SK-N-SH treated with all-trans-retinoic acid at 6 μM for 48 hours (cell line): ENCODE measurements around the gene MVK.

Experiments
- ARNTL ChIP-seq: fragments of 450-650 bp; formaldehyde crosslinking; IDR thresholded peaks from 2 replicates; pipeline ENCODE4 v1.5.0; 2020; ENCODE audit warnings: low read depth, mild to moderate bottlenecking, moderate library complexity, borderline replicate concordance
- BACH2 ChIP-seq: fragments of 250-450 bp; sonication (Bioruptor Pico); IDR thresholded peaks from 2 replicates; pipeline ENCODE4 v1.9.0; 2021; ENCODE audit warnings: mild to moderate bottlenecking, borderline replicate concordance
- CSDC2 ChIP-seq: fragments of 250-450 bp; sonication (Bioruptor Pico); IDR thresholded peaks from 2 replicates; pipeline ENCODE4 v1.5.0; 2020; ENCODE audit warnings: mild to moderate bottlenecking, moderate library complexity
- OSR1 ChIP-seq: fragments of 250-450 bp; sonication (Bioruptor Pico); IDR thresholded peaks from 2 replicates; pipeline ENCODE4 v1.8.0; 2022; ENCODE audit warnings: moderate library complexity, mild to moderate bottlenecking, inconsistent platforms
- PATZ1 ChIP-seq: fragments of 250-450 bp; sonication (Bioruptor Pico); IDR thresholded peaks from 2 replicates; pipeline ENCODE4 v1.8.0; 2020; ENCODE audit warnings: mild to moderate bottlenecking, moderate library complexity, borderline replicate concordance
- RARB ChIP-seq: fragments of 250-450 bp; sonication (Bioruptor Pico); IDR thresholded peaks from 2 replicates; pipeline ENCODE4 v1.8.0; 2021; ENCODE audit warnings: mild to moderate bottlenecking, moderate library complexity
- SNAI2 ChIP-seq: fragments of 250-450 bp; sonication (Bioruptor Pico); IDR thresholded peaks from 2 replicates; pipeline ENCODE4 v1.5.0; 2020; ENCODE audit warnings: mild to moderate bottlenecking, moderate library complexity
- TOX ChIP-seq: fragments of 250-450 bp; sonication (Bioruptor Pico); IDR thresholded peaks from 2 replicates; pipeline ENCODE4 v1.8.0; 2021; ENCODE audit warnings: mild to moderate bottlenecking, moderate library complexity, borderline replicate concordance
- ZFP3 ChIP-seq: fragments of 250-450 bp; sonication (Bioruptor Pico); IDR thresholded peaks from 2 replicates; pipeline ENCODE4 v1.5.0; 2020; ENCODE audit warnings: mild to moderate bottlenecking, moderate library complexity
- ZFP30 ChIP-seq: fragments of 450-650 bp; formaldehyde crosslinking; IDR thresholded peaks from 2 replicates; pipeline ENCODE4 v1.5.0; 2022; ENCODE audit warnings: mild to moderate bottlenecking, moderate library complexity
- ZNF8 ChIP-seq: fragments of 450-650 bp; formaldehyde crosslinking; IDR thresholded peaks from 2 replicates; pipeline ENCODE4 v1.5.0; 2020; ENCODE audit warnings: mild to moderate bottlenecking, moderate library complexity
- TF ChIP-seq, protein P1 (sequence below): fragments of 250-450 bp; sonication (Bioruptor Pico); IDR thresholded peaks from 2 replicates; pipeline ENCODE4 v1.5.0; 2020; ENCODE audit warnings: mild to moderate bottlenecking, moderate library complexity
- TF ChIP-seq, protein P2 (sequence below): fragments of 250-450 bp; sonication (Bioruptor Pico); IDR thresholded peaks from 2 replicates; pipeline ENCODE4 v1.8.0; 2021; ENCODE audit warnings: low read depth, mild to moderate bottlenecking, moderate library complexity, borderline replicate concordance

DNA sequence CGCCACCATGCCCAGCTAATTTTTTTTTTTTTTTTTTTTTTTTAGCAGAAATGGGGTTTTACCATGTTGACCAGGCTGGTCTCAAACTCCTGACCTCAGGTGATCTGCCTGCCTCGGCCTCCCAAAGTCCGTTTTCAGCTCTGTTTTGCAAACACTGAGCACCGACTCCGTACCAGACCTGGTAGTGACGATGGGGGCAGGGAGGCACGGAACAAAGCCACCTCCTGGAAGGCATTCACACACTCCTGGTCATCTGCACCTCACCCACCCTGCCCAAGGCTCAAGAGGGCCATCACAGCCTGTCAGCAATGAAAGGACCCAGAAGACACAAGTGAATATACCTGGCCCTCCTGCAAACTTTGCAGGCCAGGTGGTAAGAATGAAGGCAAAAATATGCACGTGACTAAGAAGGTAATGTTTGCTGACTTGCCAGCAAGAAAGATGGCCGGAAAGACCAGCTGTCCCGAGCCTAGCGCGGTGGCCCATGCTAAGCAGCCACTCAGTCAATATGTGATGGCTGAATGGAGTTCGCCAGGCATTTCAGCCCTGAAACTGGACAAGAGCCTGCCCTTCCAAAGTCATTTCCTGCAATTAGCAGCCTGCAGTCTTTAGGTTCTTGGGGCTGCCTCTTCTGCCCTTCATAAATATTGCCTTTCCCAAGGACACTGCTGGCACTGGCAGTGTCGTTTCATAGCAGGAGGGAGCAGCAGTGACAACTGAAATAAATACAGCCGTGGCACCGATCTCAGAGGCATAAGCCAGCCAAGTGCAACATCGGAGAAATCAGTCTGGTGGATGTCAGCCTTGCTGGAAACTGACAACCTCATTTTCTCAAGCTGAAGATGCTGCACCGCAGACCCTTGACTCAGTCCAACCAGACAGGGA, 17.9 kb upstream of the MVK start:
- TF ChIP-seq ZNF8 (CRISPR knock-in tag) (no peak), ARNTL (CRISPR knock-in tag) (no peak), CSDC2 (CRISPR knock-in tag) (no peak), TOX (CRISPR knock-in tag) (no peak), ZFP3 (CRISPR knock-in tag) (no peak), ZFP30 (CRISPR knock-in tag) (no peak), SNAI2 (no peak), PATZ1 (no peak), RARB (CRISPR knock-in tag) (no peak), BACH2 (CRISPR knock-in tag) (no peak), OSR1 (no peak)
- TF ChIP-seq, protein P1, sequence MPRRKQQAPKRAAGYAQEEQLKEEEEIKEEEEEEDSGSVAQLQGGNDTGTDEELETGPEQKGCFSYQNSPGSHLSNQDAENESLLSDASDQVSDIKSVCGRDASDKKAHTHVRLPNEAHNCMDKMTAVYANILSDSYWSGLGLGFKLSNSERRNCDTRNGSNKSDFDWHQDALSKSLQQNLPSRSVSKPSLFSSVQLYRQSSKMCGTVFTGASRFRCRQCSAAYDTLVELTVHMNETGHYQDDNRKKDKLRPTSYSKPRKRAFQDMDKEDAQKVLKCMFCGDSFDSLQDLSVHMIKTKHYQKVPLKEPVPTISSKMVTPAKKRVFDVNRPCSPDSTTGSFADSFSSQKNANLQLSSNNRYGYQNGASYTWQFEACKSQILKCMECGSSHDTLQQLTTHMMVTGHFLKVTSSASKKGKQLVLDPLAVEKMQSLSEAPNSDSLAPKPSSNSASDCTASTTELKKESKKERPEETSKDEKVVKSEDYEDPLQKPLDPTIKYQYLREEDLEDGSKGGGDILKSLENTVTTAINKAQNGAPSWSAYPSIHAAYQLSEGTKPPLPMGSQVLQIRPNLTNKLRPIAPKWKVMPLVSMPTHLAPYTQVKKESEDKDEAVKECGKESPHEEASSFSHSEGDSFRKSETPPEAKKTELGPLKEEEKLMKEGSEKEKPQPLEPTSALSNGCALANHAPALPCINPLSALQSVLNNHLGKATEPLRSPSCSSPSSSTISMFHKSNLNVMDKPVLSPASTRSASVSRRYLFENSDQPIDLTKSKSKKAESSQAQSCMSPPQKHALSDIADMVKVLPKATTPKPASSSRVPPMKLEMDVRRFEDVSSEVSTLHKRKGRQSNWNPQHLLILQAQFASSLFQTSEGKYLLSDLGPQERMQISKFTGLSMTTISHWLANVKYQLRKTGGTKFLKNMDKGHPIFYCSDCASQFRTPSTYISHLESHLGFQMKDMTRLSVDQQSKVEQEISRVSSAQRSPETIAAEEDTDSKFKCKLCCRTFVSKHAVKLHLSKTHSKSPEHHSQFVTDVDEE (CRISPR knock-in tag), result no peak
- TF ChIP-seq, protein P2, sequence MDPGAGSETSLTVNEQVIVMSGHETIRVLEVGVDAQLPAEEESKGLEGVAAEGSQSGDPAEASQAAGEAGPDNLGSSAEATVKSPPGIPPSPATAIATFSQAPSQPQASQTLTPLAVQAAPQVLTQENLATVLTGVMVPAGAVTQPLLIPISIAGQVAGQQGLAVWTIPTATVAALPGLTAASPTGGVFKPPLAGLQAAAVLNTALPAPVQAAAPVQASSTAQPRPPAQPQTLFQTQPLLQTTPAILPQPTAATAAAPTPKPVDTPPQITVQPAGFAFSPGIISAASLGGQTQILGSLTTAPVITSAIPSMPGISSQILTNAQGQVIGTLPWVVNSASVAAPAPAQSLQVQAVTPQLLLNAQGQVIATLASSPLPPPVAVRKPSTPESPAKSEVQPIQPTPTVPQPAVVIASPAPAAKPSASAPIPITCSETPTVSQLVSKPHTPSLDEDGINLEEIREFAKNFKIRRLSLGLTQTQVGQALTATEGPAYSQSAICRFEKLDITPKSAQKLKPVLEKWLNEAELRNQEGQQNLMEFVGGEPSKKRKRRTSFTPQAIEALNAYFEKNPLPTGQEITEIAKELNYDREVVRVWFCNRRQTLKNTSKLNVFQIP (CRISPR knock-in tag), result no peak
